B cell (primary cell): ENCODE measurements around the gene RAB6A. TPM values are rescaled to one million over a fixed set of nuclear protein-coding genes. Genes with fewer than 3 reads are reported as not detected.

Source experiments
- ATAC-seq: fragments of 200-7000 bp; cut with Tn5 transposase; one replicate; pipeline ENCODE4 v1.10.0; 2021; ENCODE audit warnings: low read depth, mild to moderate bottlenecking, moderate number of reproducible peaks, moderate library complexity
- CTCF ChIA-PET: fragments of 350-600 bp; sonication (Branson Sonifier 250); formaldehyde crosslinking; loops from one replicate; lab custom pipeline; 2021; ENCODE audit warnings: antibody characterized with exemption, inconsistent platforms; lab: Charles Lee
- POLR2A ChIA-PET: fragments of 350-600 bp; sonication (Branson Sonifier 250); formaldehyde crosslinking; loops from one replicate; lab custom pipeline; 2021; ENCODE audit warnings: antibody characterized with exemption; lab: Charles Lee
- DNase-seq: peaks from one replicate; pipeline ENCODE4 v3.0.0; 2013
- H2AFZ ChIP-seq: 2 replicates; pipeline ENCODE4 v1.6.1; 2012; ENCODE audit warnings: mild to moderate bottlenecking, low read depth, low read length; ENCODE audit not compliant: insufficient read depth, poor library complexity, severe bottlenecking
- H3K27ac ChIP-seq, 2 donors: 1 replicate in 1 of 2; 2 replicates in 1 of 2; pipeline ENCODE4 v1.5.1; 2012 to 2013; ENCODE audit warnings: low read length in 2 of 2, mild to moderate bottlenecking in 2 of 2, moderate library complexity in 1 of 2
- H3K27me3 ChIP-seq, 4 experiments: fragments of 200-600 bp in 1 of 4; sonication (generic) in 1 of 4; replicated peaks in 1 of 4; 1 replicate in 2 of 4; 2 replicates in 2 of 4; pipeline versions ENCODE4 v1.6.1 to v1.7.0; 2013 to 2016; ENCODE audit warnings: low read length in 3 of 4, mild to moderate bottlenecking in 2 of 4, mixed read lengths in 1 of 4, moderate library complexity in 1 of 4; ENCODE audit not compliant: insufficient read depth in 4 of 4, control insufficient read depth in 3 of 4; ENCODE audit errors: control extremely low read depth in 1 of 4
- H3K36me3 ChIP-seq, 2 experiments: replicated peaks in 1 of 2; 1 replicate in 1 of 2; 2 replicates in 1 of 2; pipeline versions ENCODE4 v1.6.1 to v1.7.1; 2013; ENCODE audit warnings: low read length in 1 of 2; ENCODE audit not compliant: insufficient read depth in 2 of 2, control insufficient read depth in 1 of 2; ENCODE audit errors: control extremely low read depth in 1 of 2, extremely low read depth in 1 of 2
- H3K4me1 ChIP-seq, 2 donors: fragments of 200-600 bp in 1 of 2; sonication (generic) in 1 of 2; 1 replicate in 1 of 2; 2 replicates in 1 of 2; pipeline versions ENCODE4 v1.5.1 to v1.6.1; 2013 to 2017; ENCODE audit warnings: low read length in 2 of 2; ENCODE audit not compliant: control insufficient read depth in 2 of 2, insufficient read depth in 2 of 2
- H3K4me2 ChIP-seq: replicated peaks from 2 replicates; pipeline ENCODE3; 2012; ENCODE audit warnings: mild to moderate bottlenecking, low read depth, low read length; ENCODE audit not compliant: poor library complexity, severe bottlenecking
- H3K4me3 ChIP-seq, 5 experiments: fragments of 200-600 bp in 1 of 5; sonication (generic) in 1 of 5; 1 replicate in 3 of 5; 2 replicates in 2 of 5; pipeline versions ENCODE4 v1.5.1 to v1.7.0; 2011 to 2016; ENCODE audit warnings: low read length in 4 of 5, mild to moderate bottlenecking in 4 of 5, low read depth in 2 of 5, control low read depth in 1 of 5, moderate library complexity in 1 of 5; ENCODE audit not compliant: insufficient read depth in 1 of 5; ENCODE audit errors: control extremely low read depth in 1 of 5, extremely low read depth in 1 of 5
- H3K79me2 ChIP-seq: fragments of 200-600 bp; sonication (generic); one replicate; pipeline ENCODE4 v1.6.0; 2016; ENCODE audit warnings: low read length; ENCODE audit not compliant: control insufficient read depth, insufficient read depth
- H3K9ac ChIP-seq: fragments of 200-600 bp; sonication (generic); 2 replicates; pipeline ENCODE4 v1.6.1; 2017; ENCODE audit warnings: mild to moderate bottlenecking, low read length, moderate library complexity
- H3K9me3 ChIP-seq, 3 donors: one replicate each; pipeline versions ENCODE4 v1.6.1 to v1.7.1; 2013; ENCODE audit warnings: low read length in 2 of 3; ENCODE audit not compliant: control insufficient read depth in 2 of 3, insufficient read depth in 1 of 3; ENCODE audit errors: control extremely low read depth in 1 of 3
- H4K20me1 ChIP-seq: 2 replicates; pipeline ENCODE4 v1.6.0; 2012; ENCODE audit warnings: mild to moderate bottlenecking, low read length; ENCODE audit not compliant: insufficient read depth, control insufficient read depth, poor library complexity, severe bottlenecking
- H3K27ac Mint-ChIP-seq: one replicate; pipeline ENCODE4 v1.8.0; 2021; ENCODE audit warnings: mixed read lengths
- H3K27me3 Mint-ChIP-seq: one replicate; pipeline ENCODE4 v1.8.0; 2021; ENCODE audit warnings: mixed read lengths
- H3K4me1 Mint-ChIP-seq: one replicate; pipeline ENCODE4 v1.8.0; 2021; ENCODE audit warnings: mixed read lengths
- H3K4me3 Mint-ChIP-seq: one replicate; pipeline ENCODE4 v1.8.0; 2021; ENCODE audit warnings: mixed read lengths
- H3K9me3 Mint-ChIP-seq: one replicate; pipeline ENCODE4 v1.8.0; 2022; ENCODE audit warnings: mixed read lengths; ENCODE audit not compliant: insufficient read depth
- EZH2 ChIP-seq: IDR thresholded peaks from 2 replicates; pipeline ENCODE4 v1.6.1; 2012; ENCODE audit warnings: borderline replicate concordance, low read depth, mild to moderate bottlenecking, moderate library complexity, low read length; ENCODE audit not compliant: insufficient read depth, poor library complexity, severe bottlenecking
- WGBS: methylation state at CpG from one replicate; pipeline ENCODE4 v1.1.5; 2013; ENCODE audit warnings: missing lambda C conversion rate; ENCODE audit not compliant: insufficient coverage; 5-methylcytosine and 5-hydroxymethylcytosine counted together
- intact Hi-C: fragments of 100-400 bp; cut with micrococcal nuclease; formaldehyde crosslinking; loops from one replicate; pipeline ENCODE4 v1.10.0; 2022
- polyA plus RNA-seq: library from polyadenylated mRNA; depleted of rRNA; stranded (reverse); fragments of >200 nt; gene quantifications from 2 replicates; pipeline ENCODE4 v1.2.3, GENCODE V29; 2012
- total RNA-seq, 2 donors: library from RNA; stranded (reverse); fragments of 120-200 nt in 1 of 2; gene quantifications; 1 replicate in 1 of 2; 2 replicates in 1 of 2; pipeline versions ENCODE4 v1.2.3 to v1.2.4, GENCODE V29; 2013 to 2022
- TF ChIP-seq, protein P1 (sequence below): fragments of 200-600 bp; IDR thresholded peaks from one replicate; pipeline ENCODE4 v1.8.0; 2022; ENCODE audit warnings: antibody characterized with exemption, mild to moderate bottlenecking

RAB6A gene
- total and polyA plus RNA-seq, 2 donors (not counting 1 experiment from before 2014, with no cell fraction given), result 17.2 to 70.5 TPM

- CTCF ChIA-PET, result interaction anchor here (0.8 to 13.3 kb wide), 3 partner anchors 7 to 29 kb away, joined by 3 to 252 read pairs (median 3); no protein-coding TSS in a partner anchor
- Histone ChIP-seq H4K20me1 (no peaks in the 10 kb centered on the region), H3K79me2 (no peaks in the 10 kb centered on the region), H3K4me3 (no peak overlapping the region), H3K9me3 (no peaks in the 10 kb centered on the region), H3K27me3 (no peaks in the 10 kb centered on the region), H3K4me1 (peaks cover under 1 to 8% of the 10 kb centered on the region in 2 donors), H2AFZ (no peak overlapping the region), H3K36me3 (no peaks in the 10 kb centered on the region), H3K9ac (no peak overlapping the region), H3K27ac (no peak overlapping the region), H3K4me2 (no peak overlapping the region)
- POLR2A ChIA-PET, result no interaction called here
- intact Hi-C loops, result no loop called here
- Mint-ChIP-seq H3K27ac (no peak overlapping the region), H3K9me3 (no peaks in the 10 kb centered on the region), H3K27me3 (no peaks in the 10 kb centered on the region), H3K4me3 (no peak overlapping the region), H3K4me1 (peaks cover 8% of the 10 kb centered on the region)
- DNase-seq, result no peak
- no peak for TF ChIP-seq EZH2
- TF ChIP-seq, protein P1, sequence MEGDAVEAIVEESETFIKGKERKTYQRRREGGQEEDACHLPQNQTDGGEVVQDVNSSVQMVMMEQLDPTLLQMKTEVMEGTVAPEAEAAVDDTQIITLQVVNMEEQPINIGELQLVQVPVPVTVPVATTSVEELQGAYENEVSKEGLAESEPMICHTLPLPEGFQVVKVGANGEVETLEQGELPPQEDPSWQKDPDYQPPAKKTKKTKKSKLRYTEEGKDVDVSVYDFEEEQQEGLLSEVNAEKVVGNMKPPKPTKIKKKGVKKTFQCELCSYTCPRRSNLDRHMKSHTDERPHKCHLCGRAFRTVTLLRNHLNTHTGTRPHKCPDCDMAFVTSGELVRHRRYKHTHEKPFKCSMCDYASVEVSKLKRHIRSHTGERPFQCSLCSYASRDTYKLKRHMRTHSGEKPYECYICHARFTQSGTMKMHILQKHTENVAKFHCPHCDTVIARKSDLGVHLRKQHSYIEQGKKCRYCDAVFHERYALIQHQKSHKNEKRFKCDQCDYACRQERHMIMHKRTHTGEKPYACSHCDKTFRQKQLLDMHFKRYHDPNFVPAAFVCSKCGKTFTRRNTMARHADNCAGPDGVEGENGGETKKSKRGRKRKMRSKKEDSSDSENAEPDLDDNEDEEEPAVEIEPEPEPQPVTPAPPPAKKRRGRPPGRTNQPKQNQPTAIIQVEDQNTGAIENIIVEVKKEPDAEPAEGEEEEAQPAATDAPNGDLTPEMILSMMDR, result no peak
- no peak for ATAC-seq
- 96% methylated on average over 3 of the region's 6 CpGs for WGBS
Measured at GRCh38 chr11:73652856-73653559, 107.9 kb downstream of the RAB6A start.

DNA sequence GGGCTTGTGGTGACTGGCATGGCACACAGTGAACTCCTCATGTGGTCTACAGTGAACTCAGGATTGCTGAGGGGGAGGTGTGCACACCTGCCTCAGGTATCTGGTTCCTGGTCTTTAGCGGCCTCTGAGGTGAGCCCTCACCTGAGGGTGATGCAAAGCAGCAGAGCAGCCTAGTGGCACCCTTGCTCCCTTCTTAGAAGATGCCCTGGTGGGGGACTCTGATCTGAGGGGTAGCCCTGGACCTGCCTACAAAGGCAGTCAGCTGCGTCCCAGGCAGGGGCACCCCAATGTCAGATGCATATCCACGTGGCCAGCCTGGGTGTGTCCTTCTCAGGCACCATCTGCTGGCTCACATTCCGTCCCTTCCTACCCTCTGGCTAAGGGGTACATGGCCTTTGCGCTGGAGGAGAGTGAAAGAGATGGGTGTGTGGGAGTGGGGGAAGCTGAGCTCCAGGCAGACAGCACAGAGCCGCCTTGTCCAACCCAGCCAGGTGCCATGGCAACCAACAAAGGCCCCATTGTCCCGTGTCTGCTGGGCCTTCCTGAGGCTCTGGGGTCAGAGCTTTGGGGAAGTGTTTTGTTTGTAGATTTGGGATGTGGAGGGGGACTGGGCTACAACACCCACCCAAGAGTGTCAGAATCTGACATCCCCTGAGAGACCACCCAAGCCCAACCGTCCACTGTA lies 108.7 kb downstream of the RAB6A start:
- H3K9me3 Mint-ChIP-seq, result no peaks in the 10 kb centered on the region
- no peak overlapping the region for H3K4me3 Mint-ChIP-seq
- Histone ChIP-seq H3K4me2 (no peak overlapping the region), H3K9ac (no peak overlapping the region), H3K27ac (no peak overlapping the region), H4K20me1 (no peaks in the 10 kb centered on the region), H3K4me3 (no peak overlapping the region), H2AFZ (no peak overlapping the region), H3K4me1 (peaks cover 7 to 16% of the 10 kb centered on the region in 2 donors), H3K36me3 (no peaks in the 10 kb centered on the region), H3K79me2 (no peaks in the 10 kb centered on the region), H3K9me3 (no peaks in the 10 kb centered on the region), H3K27me3 (no peaks in the 10 kb centered on the region)
- DNase-seq, result no peak
- no peaks in the 10 kb centered on the region for H3K27me3 Mint-ChIP-seq
- CTCF ChIA-PET, result interaction anchor here (1.3 kb wide), 1 partner anchor 8 kb away, joined by 3 read pairs; no protein-coding TSS in a partner anchor
- POLR2A ChIA-PET, result no interaction called here
- TF ChIP-seq, protein P1, result no peak
- no peak for TF ChIP-seq EZH2
- H3K4me1 Mint-ChIP-seq, result peaks cover 16% of the 10 kb centered on the region
- intact Hi-C loops, result no loop called here
- WGBS, result 73% methylated on average over 5 of the region's 8 CpGs
- no peak for ATAC-seq
- H3K27ac Mint-ChIP-seq, result no peak overlapping the region
